H1 (cell line): Measurements from ENCODE around the gene GDAP2.

Experiments used
- POLR2AphosphoS5 ChIP-seq: IDR thresholded peaks from 2 replicates; pipeline ENCODE4 v1.6.1; 2011; ENCODE audit warnings: low read depth, low read length
- TF ChIP-seq, protein P1 (sequence below), 3 experiments: IDR thresholded peaks; 1 replicate in 2 of 3; 2 replicates in 1 of 3; pipeline versions ENCODE4 v1.5.1 to v1.6.1; 2011; ENCODE audit warnings: low read length in 3 of 3, mild to moderate bottlenecking in 3 of 3, inconsistent platforms in 2 of 3, low read depth in 1 of 3, moderate library complexity in 1 of 3; ENCODE audit not compliant: insufficient read depth in 1 of 3; ENCODE audit errors: control extremely low read depth in 1 of 3

GRCh38 chr1:117832453-117832852 lies 97.0 kb downstream of the GDAP2 start:
- TF ChIP-seq, protein P1, sequence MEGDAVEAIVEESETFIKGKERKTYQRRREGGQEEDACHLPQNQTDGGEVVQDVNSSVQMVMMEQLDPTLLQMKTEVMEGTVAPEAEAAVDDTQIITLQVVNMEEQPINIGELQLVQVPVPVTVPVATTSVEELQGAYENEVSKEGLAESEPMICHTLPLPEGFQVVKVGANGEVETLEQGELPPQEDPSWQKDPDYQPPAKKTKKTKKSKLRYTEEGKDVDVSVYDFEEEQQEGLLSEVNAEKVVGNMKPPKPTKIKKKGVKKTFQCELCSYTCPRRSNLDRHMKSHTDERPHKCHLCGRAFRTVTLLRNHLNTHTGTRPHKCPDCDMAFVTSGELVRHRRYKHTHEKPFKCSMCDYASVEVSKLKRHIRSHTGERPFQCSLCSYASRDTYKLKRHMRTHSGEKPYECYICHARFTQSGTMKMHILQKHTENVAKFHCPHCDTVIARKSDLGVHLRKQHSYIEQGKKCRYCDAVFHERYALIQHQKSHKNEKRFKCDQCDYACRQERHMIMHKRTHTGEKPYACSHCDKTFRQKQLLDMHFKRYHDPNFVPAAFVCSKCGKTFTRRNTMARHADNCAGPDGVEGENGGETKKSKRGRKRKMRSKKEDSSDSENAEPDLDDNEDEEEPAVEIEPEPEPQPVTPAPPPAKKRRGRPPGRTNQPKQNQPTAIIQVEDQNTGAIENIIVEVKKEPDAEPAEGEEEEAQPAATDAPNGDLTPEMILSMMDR (IDR thresholded peaks at IDR 0.05; ENCODE audit: control extremely low read depth in 1 of 3, insufficient read depth in 1 of 3, low read depth in 1 of 3, low read length in 3 of 3), result no peak
- TF ChIP-seq POLR2AphosphoS5, result no peak
